ENCODE data around the gene AMPD2.

Gene AMPD2

DNA sequence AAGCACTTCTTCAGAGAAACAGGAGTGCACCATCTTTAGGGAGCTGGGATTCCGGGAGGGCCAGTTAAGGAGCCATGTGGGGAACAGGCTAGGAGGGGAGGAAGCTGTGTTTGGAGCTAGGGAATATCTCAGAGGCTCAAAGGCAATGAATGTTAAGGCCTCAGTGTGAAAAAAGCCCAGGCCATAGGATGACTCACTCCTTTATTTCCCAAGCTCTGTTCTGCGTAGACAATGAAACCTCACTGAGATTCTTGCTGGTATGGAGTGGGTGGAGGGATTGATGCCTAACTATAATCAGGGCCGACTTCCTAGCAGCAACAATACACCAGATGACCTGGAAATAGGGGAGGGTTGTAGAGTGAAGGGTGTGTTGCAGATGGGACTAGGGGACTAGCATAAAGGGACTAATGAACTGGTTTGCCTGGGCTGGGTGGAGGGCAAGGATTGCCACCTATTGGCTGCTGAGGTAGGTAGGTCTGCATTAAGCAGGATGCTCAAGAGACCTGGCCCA lies 2.3 kb upstream of the AMPD2 start:
- DNase-seq (ENCODE audit: low read depth in 2 of 2), result no peak

DNA sequence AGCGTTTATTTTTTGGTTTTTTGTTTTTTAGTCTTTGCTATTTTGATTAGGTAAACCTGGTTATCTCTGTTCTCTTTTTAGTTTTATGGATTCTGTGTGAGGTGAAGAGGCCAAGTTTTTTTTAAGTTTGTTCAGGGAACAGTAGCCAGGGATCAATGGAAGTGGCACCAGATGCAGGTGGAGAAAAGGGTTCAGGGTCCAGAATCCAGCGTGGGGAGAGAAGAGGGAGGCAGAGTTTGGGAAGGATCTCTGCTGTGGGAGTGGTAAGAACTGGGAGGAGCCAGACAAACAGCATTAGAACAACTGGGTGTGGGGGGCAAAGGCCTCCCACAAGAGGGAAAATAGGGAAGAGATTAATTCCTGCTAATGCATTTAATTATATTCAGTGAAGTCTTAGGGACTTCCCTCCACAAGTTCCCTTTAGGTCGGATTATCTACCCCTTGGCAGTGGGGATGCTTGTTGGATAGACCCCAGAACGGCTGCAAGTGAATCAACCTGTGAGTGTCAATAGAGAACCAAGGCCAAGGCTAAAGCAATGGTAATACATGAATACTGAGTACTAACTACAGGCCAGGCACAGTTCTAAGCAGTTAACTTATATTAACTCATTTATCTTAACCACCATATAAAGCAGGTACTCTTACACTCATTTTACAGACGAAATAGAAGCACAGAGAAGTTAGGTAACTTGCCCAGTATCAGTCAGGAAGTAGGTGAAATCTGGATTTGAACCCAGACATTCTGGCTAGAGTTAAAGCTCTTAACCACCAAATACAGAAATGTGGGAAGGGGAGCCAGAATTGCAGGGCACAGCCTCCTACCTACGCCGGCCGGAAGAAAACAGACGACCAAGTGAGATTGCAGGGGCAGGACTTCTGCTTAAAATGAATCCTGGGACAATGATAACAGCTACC lies 719 bp upstream of the AMPD2 start:
- no peak for DNase-seq (ENCODE audit: low read depth in 2 of 2)

DNA sequence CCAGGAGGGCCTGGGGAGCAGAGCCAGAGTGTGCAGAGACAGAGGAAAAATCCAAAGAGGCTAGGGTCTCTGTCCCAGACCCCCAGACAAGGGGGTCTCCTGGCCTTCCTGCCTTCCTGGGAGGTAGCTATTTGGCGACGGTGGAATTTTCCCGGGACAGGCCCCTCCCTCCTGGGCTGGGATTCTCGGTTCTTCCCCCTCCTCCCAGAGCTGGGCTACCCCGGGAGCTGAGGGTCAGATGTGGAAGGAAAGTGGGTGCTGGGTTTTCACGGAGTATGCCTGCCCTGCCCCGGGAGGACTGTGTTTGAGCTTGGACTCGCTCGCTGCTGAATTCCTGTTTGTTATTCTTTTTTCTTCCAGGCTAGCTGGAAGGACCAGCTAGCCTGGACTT lies 759 bp downstream of the AMPD2 start:
- no peak for DNase-seq (ENCODE audit: low read depth in 2 of 2)

DNA sequence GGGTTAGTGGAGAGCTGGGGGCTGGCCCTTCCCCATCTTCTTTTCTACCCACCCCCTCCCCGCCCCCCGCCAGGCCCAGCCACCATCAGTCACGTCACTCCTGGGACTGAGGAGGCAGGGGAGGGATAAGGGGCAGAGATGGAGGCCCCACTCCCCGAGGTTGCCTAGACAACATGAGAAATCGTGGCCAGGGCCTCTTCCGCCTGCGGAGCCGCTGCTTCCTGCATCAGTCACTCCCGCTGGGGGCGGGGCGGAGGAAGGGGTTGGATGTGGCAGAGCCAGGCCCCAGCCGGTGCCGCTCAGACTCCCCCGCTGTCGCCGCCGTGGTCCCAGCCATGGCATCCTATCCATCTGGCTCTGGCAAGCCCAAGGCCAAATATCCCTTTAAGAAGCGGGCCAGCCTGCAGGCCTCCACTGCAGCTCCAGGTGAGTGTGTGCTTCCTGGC lies 1.2 kb downstream of the AMPD2 start:
- peak; percentile 92 to 98 for DNase-seq (ENCODE audit: low read depth in 2 of 2)

DNA sequence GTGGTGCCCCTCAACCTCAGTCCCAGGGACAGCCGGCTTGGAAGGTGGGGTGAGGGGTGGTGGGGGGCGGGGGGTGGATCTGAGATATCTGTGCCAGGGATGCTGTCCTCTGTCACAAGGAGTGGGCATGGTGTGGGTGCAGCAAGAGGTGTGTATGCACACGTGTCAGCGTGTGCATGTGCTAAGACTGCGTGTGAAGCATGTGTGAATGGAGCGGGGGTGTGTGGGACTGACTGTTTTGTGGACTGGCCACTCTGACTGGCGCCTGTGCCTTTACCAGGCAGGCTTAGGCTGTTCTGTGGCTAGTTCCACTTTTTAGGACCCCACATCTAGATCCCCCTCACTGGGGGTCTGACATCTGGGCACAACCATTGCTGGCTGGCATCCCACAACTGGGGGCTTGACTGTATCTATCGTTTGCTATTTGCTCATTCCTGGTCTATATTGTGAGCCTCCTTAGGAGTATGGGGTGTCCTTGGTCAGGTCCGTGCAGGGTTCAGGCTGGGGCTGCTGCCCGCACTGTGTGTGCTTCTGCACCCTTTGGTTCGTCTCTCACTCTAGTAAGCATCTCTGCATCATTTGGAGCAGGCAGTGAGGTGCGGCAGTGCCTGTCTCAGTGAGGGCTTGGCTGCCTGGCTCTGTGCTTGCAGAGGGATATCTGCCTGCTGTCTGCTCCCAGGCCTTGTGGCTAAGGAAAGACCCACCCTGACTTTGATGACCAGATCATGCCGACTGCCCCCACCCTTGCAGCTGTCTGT lies 1.9 kb downstream of the AMPD2 start:
- DNase-seq (ENCODE audit: low read depth in 2 of 2), result no peak

DNA sequence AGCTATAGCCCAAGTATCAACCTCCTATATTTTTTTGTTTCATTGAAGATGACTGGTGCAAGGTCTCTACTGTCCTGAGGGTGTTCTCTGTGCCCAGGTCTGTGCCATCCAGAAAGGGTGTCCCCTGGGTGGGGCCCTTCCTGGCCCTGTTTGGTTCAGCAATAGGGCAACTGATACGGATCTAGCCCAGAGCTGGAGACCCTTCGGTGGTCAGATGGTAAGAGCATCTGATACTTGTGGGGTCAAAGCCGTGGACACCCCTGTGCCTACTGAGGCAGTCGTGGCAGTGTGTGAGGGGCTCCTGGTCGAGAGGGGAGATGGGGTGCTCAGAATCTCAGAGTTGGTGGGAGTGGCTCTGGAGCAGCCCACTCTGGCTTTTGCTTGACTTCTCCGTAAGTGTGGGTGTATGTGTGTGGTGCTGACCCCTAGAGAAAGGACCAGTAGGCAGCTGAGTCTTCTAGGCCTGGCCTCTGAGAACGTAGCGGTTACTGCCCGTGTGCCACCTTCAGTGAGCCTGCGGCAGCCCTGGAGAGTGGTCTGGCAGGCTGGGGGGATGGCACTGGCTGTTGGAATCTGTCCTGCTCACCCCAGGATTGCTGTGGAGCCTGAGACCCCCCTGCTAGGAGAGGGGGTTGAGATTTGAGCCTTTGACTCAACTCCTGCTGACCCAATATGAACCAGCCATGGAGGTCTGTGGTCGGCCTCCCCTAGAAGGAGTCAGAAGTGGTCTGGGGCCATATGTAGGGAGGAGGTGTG lies 2.7 kb downstream of the AMPD2 start:
- DNase-seq (ENCODE audit: low read depth in 2 of 2), result no peak

DNA sequence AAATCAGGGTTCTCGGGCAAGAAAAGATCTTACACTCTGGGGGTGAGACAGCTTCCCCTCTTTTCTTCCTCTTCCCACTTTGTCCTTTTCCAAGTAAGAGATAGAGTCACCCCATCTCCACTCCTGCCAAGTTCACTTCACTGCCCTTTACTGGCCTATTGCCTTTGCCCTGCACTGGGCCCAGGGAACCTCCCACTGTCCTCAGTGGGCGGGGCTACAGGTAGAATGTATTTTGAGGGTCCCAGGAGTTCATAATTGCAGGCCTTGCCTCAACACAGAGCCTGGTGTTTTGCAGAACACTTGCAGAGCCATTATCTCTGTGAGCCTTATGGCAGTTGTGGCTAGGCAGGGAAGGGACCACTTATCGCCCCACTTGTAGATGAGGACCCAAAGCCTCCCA lies 3.3 kb downstream of the AMPD2 start:
- no peak for DNase-seq (ENCODE audit: low read depth in 2 of 2)

DNA sequence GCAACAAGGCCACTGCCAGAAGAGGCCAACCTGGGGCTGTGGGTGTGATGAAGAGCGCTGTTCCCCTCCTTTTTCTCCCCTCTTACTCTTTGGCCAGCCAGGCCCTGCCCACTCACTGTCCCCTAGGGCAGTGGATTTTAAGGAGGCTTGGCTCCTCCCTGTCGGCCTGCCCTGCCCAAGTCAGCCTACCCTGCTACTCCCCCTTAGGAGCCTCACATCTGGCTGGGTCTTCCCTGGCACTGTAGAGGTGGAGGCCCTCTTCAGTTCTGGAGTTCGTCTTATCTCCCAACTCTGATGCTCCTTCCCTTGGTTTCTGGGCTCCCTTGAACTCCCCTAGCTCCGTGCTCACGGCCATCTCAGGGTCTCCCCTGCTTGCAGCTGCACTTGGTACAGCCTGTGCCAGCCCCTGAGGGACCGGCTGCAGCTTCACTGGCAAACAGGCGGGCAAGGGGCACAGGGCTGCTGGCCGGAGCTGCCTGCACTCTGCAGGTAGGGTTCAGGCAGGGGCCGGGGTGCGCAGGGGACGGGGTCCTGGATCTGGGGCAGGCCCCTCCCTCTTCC lies 4.0 kb downstream of the AMPD2 start:
- DNase-seq (ENCODE audit: low read depth in 2 of 2), result no peak

DNA sequence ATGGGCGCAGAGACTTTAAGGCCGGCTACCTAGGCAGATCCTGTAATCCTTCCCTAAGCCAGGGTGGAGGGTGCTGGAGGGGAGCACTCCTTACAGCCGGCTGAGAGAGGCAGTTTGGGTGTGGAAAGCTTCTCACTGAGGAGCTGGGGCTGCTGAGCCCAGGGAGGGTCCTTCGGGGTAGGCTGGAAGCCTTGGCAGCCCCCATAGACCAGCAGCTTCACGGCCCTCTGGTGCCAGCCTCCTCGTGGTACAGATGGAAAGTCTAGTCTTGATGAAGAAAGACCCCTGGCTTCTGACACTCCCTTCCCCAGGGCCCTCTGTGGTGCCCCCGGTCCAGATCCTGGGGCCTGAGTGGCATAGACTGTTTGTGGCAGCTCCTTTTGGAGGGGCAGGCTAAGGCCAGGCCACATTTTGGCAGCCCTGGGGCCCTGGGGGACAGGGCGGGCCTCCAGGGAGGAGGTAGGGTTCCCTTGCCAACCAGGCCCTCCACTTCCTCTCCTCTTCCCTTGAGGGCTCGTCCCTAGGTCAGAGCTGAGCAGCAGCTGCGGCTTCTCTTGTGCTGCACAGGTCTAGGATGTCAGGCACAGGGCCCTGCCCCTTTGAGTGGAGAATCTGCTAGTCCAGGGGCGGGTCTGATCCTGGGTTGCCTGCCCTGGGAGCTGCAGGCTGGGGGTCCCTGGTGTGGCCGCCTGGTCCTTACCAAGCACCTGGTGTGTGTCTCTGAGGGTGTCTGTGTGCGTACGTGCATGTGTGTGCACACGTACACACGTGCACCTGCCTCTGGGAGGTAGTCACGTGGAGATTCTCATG lies 4.8 kb downstream of the AMPD2 start:
- DNase-seq (ENCODE audit: low read depth in 2 of 2), result no peak

DNA sequence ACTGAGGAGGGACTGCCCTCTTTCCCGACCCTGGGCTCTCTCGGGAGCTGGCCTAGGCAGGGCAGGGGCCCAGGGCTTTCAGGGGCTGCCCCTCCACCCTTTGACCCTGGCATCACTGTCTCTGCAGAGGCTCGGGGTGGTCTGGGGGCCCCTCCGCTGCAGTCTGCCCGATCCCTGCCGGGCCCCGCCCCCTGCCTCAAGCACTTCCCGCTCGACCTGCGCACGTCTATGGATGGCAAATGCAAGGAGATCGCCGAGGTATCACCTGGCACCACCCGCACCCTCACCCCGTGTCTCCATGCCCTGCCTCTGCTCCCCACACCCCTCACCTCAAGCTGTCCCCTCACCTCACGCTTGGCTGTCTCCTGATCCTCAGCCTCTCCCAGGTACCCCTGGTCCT lies 5.5 kb downstream of the AMPD2 start:
- DNase-seq (ENCODE audit: low read depth in 2 of 2), result no peak

DNA sequence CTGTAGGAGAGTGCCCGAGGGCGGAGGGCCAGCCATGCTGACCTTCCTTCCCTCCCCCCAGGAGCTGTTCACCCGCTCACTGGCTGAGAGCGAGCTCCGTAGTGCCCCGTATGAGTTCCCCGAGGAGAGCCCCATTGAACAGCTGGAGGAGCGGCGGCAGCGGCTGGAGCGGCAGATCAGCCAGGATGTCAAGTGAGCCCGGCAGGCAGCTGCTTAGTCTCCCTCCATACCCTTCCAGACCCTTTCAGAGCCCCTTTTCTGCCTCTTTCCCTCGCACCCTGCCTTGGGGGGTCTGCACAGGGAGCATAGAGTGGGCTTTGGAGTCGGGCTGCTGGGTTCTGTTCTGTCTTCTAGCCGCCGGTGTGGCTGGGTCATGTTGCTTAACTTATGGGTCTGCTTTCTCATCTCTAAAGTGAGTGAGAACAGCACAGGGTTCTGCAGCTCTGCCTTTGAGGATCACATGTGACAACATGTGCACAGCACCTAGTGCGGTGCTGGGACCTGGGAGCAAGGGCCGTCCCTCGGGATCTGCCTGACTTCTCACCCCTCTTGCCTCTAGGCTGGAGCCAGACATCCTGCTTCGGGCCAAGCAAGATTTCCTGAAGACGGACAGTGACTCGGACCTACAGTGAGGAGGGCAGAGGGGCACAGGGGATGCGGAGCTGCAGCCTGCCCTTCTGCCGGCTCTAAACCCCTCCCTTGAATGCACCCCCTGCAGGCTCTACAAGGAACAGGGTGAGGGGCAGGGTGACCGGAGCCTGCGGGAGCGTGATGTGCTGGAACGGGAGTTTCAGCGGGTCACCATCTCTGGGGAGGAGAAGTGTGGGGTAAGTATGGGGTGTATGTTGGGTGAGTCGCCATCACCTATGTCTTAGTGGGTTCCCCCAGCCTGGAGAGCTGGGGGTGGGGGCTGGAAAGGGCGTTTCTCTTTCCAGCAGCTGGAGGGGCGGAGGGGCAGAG lies 6.2 kb downstream of the AMPD2 start:
- DNase-seq (ENCODE audit: low read depth in 2 of 2), result no peak

DNA sequence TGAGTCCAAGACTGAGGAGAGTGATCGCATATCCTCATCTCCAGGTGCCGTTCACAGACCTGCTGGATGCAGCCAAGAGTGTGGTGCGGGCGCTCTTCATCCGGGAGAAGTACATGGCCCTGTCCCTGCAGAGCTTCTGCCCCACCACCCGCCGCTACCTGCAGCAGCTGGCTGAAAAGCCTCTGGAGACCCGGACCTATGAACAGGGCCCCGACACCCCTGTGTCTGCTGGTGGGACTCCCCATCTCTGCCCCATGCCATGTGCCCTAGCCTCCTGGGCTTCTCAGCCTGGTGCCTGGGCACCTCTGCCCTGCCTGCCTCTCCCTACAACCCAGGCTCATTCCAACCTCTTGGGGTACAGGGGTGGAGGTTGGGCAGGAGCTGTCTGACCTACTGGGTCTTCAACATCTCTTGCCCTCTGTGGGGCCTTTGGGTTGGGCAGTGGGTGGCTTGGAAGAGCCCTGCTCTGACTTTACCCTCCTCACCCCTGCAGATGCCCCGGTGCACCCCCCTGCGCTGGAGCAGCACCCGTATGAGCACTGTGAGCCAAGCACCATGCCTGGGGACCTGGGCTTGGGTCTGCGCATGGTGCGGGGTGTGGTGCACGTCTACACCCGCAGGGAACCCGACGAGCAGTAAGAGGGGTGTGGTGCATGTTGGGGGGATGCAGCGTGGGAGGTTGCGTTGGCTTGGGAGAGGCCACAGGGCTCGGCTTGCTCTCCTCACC lies 7.2 kb downstream of the AMPD2 start:
- DNase-seq (ENCODE audit: low read depth in 2 of 2), result no peak

DNA sequence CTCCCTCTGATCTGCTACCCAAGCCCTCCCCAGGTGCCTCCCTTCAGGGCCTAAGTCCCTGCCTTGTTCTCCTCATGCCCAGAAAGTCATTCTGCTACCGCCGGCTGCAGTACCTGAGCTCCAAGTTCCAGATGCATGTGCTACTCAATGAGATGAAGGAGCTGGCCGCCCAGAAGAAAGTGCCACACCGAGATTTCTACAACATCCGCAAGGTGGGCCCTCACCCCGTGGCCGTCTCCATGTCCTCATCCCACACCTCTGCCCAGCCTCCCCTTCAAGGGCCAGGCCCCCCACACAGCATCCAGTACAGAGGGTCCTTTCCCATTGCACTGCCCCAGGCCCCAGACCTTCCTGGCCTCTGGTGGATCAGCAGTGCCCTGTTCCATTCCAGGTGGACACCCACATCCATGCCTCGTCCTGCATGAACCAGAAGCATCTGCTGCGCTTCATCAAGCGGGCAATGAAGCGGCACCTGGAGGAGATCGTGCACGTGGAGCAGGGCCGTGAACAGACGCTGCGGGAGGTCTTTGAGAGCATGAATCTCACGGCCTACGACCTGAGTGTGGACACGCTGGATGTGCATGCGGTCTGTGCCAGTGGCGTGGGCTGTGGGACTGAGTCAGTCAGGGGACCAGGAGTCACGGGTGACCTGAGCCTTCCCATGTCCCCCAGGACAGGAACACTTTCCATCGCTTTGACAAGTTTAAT lies 8.2 kb downstream of the AMPD2 start:
- DNase-seq (ENCODE audit: low read depth in 2 of 2), result no peak

DNA sequence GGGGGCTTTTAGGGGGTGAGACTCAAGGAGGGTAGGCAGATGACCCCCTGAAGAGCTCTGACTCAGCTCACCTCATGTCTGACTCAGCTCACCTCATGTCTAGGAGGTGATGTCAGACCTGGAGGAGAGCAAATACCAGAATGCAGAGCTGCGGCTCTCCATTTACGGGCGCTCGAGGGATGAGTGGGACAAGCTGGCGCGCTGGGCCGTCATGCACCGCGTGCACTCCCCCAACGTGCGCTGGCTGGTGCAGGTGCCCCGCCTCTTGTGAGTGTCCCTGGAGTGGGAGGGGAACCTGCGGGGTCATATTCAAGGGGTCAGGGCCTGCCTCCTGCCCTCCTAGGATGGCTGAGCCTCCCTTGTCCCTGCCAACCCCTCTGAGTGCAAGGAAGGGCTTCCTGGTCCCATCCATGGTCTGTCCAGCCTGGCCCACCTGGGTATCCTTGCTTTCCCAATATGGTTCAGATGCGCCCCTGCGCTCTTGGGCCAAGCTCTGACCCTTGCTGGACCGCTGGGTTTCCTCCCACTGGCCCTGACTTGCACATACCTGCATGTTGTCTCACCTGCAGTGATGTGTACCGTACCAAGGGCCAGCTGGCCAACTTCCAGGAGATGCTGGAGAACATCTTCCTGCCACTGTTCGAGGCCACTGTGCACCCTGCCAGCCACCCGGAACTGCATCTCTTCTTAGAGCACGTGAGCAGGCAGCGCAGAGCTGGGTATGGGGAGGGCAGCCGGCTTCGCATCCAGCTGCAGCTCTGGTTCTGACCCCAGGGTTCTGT lies 9.1 kb downstream of the AMPD2 start:
- no peak for DNase-seq (ENCODE audit: low read depth in 2 of 2)

DNA sequence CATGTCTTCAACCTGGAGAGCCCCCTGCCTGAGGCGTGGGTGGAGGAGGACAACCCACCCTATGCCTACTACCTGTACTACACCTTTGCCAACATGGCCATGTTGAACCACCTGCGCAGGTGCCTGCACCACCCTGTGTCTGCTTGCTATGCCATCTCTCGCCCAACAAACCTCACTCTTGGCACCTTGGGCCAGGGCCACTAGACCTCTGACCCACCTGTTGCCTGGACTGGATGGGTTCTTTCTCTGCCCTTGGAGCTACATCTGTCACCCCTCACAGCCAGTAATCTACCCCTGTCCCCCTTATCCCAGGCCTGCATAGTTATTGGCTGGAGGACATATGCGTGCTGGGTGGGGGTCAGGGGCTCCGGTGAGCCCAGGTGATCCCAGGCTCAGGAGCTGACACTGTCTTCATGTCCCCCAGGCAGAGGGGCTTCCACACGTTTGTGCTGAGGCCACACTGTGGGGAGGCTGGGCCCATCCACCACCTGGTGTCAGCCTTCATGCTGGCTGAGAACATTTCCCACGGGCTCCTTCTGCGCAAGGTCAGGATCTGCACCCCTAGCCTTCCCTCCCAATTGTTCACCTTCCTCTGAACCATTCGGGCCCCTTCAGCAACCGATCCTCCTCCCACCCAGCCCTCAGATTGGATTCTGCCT lies 9.9 kb downstream of the AMPD2 start:
- no peak for DNase-seq (ENCODE audit: low read depth in 2 of 2)

DNA sequence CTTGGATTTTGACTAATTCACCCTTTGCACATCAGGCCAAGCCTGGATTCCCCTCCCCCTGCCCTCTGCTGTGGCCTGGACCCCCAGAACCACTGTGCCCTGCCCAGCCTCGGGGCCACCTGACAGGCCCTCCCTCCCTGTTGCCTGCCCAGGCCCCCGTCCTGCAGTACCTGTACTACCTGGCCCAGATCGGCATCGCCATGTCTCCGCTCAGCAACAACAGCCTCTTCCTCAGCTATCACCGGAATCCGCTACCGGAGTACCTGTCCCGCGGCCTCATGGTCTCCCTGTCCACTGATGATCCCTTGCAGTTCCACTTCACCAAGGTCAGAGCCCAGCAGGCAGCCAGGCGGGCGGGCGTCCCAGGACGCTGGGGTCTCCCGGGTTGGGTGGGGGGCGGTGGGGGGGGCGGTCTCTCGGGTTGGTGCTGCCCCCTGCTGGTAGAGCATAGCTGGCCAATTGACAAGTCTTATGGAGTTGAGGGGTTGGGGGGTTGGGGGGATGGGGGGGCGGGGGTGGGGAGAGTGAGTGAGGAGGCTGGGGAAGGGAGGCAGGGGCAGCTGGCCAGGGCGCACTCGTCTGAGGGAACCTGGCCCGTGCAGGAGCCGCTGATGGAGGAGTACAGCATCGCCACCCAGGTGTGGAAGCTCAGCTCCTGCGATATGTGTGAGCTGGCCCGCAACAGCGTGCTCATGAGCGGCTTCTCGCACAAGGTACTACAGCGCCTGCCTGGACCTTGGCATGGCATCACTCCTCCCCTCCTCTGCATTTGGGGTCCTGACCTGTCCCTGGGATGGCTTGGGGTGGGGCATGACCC lies 10.7 kb downstream of the AMPD2 start:
- peak; percentile 21 to 37 for DNase-seq (ENCODE audit: low read depth in 2 of 2)

Data from stimulated activated CD4-positive, alpha-beta T cell treated with anti-CD3 and anti-CD28 coated beads, Interleukin-1b, Interleukin-23, amount 100 ng/mL, for 4 hours (primary cell).